GM18526 (cell line): Measurements from ENCODE around the gene DVL3.

ENCODE experiments used
- POLR2A ChIP-seq: IDR thresholded peaks from 3 replicates; pipeline ENCODE4 v1.6.1; 2011; ENCODE audit not compliant: insufficient read length; ENCODE audit errors: extremely low read depth

The DVL3 gene

GRCh38 chr3:184145111-184145524, 10.1 kb upstream of the DVL3 start:
- TF ChIP-seq POLR2A: no peak

DNA sequence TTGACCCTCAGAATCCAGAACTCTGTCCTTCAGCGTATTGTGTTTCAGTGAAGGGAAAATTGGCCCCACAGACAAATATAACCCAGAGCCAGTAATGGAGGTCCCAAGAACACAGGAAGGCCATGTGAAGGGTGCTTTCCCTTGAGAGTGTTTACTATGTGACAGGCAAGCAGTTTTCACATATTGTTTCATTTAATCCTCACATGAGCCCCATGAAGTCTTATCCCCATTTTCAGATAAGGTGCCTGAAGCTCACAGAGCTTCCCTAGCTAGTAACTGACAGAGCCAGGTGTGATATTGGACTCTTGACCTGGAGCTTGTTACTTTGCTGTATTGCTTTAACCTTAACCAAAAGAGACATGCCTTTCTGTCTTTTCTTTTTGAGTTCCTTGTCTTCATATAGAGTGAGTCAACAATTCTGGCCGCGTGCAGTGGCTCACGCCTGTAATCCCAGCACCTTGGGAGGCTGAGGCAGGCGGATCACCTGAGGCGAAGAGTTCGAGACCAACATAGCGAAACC, 9.4 kb upstream of the DVL3 start:
- TF ChIP-seq POLR2A: no peak

GRCh38 chr3:184148076-184148475, 7.1 kb upstream of the DVL3 start:
- TF ChIP-seq POLR2A: no peak

DNA sequence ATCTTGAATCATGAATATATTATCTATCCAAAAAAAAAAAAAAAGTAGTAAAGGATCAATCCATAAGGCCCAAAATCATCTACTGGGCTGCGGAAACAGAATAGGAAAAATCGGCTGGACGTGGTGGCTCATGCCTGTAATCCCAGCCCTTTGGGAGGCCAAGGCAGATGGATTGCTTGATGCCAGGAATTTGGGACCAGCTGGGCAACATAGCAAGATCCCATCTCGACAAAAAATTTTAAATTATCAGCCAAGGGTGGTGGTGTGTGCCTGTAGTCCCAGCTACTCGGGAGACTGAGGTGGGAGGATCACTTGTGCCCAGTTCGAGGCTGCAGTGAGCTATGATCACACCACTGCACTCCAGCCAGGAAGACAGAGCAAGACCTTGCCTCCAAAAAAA, 6.1 kb upstream of the DVL3 start:
- no peak for TF ChIP-seq POLR2A

DNA sequence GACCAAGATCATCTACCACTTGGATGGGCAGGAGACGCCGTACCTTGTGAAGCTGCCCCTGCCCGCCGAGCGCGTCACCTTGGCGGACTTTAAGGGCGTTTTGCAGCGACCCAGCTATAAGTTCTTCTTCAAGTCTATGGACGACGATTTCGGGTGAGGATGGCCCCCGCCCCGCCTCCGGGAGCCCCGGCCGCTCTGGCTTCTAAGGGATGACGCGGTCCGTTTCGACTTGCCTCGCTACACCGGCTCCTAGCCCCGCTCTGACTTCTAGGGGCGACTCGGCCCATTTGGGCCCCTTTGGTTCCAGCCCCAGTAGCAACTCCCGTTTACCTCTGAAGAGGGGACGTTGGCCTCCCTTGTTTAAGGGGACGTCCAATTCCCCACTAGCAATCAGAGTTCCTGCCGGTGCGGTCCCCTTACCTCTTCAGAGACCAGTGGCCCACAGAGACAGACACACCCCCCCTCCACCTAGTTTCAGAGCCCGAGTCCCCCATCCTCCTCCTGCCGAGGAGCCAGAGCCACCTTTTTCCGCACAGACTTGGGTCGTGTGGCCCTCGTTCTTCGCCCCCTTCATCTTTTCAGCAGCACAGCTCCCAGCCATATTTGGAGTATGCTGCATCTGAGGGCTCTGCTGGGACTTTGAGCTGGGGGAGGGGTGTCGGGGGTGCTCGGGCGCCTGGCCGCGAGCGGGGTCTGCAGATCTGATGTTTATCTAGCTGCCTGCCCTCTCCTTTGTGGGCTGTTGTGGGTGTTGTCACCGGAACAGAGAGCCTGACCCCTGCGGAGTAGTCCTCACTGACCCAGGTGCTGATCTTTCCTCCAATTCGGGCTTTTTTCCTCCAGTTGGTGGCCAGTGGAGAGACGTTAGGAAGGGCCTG, 706 bp downstream of the DVL3 start:
- peak; percentile 0 for TF ChIP-seq POLR2A

DNA sequence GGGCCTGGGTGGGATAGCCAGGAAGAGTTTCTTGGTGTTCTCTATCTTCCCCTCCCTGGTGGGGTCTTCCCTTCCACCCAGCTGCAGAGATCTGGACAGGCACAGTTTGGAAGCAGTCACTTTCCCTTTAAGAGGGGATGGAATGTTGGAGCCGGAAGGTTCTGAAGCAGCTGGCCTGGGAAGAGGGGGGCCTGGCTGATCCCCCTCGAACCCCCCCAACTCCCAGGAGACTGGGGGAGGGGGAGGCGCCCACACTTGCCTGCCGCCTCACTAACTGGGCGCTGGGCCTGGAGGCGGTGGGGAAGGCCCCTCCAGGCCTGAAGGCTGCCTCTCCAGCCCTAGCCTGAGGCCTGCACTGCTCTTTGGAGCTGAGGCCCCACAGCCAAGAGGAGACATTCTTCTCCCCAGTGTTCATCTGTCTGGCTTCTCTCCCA, 1.4 kb downstream of the DVL3 start:
- TF ChIP-seq POLR2A: no peak

DNA sequence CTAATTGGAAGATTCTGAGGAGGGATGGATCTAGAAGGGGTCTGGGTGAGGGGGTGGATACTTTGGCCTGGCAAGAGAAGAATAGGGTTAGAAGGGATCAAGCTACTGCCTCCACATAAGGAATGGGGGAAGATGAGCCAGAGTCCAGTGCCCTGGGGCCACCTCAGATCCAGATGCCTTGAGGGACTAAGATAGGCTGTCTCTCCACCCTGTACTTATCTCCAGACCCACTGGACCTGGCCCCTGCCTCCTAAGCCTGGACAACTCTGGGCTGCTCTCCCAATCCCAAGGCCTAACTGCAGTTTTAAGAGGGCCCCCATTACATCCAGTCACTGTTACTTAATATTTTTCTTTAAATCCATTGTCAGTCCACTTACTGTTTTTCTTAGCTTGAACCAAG, 2.0 kb downstream of the DVL3 start:
- TF ChIP-seq POLR2A: no peak

- TF ChIP-seq POLR2A: no peak
Measured at GRCh38 chr3:184158404-184158803, 3.2 kb downstream of the DVL3 start.

- no peak for TF ChIP-seq POLR2A
Measured at GRCh38 chr3:184160456-184160855, 5.3 kb downstream of the DVL3 start.

DNA sequence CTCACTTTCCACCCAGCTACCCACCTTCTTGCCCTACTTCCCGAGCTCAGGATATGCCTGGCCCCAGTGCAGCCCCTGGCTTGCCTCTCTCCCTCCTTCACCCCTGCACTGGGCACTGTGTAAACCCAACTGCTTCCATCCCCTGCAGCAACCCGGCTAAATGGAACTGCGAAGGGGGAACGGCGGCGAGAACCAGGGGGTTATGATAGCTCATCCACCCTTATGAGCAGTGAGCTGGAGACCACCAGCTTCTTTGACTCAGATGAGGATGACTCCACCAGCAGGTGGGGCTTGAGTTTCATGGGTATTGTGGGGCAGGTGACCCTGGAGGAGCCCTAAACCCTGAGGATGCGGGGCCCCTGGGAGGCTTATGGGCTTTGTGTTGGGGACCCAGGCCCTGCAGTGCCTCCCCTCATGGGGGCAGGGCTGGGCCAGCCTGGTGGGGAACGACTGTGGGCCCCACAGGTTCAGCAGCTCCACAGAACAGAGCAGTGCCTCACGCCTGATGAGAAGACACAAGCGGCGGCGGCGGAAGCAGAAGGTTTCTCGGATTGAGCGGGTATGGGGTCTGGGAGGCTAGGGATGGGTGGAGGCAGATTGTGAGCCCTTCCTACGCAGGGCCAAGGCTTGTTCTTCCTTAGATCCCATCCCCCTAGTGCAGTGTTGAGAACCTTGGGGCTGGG, 9.6 kb downstream of the DVL3 start:
- TF ChIP-seq POLR2A: no peak

GRCh38 chr3:184165543-184165942, 10.4 kb downstream of the DVL3 start:
- no peak for TF ChIP-seq POLR2A

DNA sequence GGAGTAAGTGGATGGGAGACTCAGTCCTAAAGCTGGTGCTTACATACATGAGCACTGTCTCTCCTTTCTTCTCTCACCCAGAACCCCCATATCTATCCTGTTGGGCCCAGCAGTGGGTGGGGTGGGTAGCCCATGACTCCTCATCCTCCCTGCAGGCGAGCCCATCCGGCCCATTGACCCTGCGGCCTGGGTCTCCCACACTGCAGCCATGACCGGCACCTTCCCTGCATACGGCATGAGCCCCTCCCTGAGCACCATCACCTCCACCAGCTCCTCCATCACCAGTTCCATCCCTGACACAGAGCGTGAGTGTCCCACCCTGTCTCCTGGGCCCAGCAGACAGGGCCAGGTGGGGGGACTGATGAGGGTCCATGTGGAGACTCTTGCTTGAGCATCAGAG, 11.5 kb downstream of the DVL3 start:
- no peak for TF ChIP-seq POLR2A

DNA sequence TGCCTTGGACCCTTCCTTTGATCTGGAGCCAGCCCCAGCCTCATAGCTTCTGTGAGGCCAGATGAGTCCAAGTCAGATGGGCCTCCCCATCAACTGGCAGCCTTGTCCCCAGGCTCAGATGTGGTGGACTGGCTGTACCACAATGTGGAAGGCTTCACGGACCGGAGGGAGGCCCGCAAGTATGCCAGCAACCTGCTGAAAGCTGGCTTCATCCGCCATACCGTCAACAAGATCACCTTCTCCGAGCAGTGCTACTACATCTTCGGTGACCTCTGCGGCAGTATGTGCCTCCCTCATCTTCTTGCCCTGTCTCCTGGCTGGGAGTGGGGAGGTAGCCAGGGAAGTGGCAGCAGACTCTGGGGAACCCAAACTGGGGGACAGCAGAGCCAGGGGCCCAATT, 12.6 kb downstream of the DVL3 start:
- TF ChIP-seq POLR2A: no peak

DNA sequence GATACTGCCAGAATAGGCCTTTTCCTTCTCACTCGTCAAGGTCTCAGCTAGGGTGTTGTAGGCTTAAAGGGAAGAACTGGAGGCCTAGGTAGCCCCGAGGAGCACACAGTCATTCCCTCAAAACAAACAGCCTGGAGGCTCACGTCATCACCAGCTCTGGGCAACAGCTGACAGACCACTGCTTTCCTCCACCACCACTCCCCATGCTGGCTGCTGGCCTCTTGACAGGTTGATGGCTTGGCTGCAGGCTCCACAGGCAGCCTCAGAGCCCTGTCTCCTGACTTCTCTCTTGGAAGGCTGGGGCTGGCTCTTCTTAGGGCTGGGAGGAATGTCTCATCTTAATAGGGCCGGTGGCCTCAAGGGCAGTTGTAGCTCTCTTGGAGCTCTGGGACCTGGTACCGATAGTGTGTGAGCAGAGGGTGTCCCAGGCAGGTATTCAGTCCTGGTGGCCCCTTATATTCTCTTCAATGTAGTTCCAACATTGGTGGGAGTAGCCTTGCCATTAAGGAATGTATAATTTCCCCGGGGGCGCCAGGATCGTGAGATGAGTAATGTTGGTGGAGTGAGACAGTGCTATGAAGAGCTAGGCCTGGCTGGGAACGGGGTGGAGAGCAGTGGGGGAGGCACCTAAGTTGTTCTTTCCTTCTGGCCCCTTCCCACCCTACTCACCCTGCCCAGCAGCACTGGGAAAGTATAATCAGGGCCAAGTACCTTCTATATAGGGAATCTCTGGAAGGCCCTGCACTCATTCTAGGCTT, 13.4 kb downstream of the DVL3 start:
- TF ChIP-seq POLR2A: no peak
